HEK293T (cell line): ENCODE results near the gene TBC1D22A.

Experiments
- ARNT ChIP-seq: fragments of 450-650 bp; IDR thresholded peaks from 2 replicates; pipeline ENCODE4 v1.6.1; 2017; ENCODE audit warnings: mild to moderate bottlenecking
- BHLHE40 ChIP-seq: fragments of 450-650 bp; IDR thresholded peaks from 2 replicates; pipeline ENCODE4 v1.6.1; 2016; ENCODE audit warnings: mild to moderate bottlenecking, moderate library complexity, borderline replicate concordance
- FOXA1 ChIP-seq: fragments of 450-650 bp; IDR thresholded peaks from 2 replicates; pipeline ENCODE4 v1.6.1; 2016; ENCODE audit warnings: mild to moderate bottlenecking
- FOXK2 ChIP-seq: fragments of 450-650 bp; IDR thresholded peaks from 2 replicates; pipeline ENCODE4 v1.6.1; 2016; ENCODE audit warnings: mild to moderate bottlenecking
- FOXM1 ChIP-seq: fragments of 450-650 bp; IDR thresholded peaks from 2 replicates; pipeline ENCODE4 v1.6.1; 2017; ENCODE audit warnings: mild to moderate bottlenecking, borderline replicate concordance
- HDGF ChIP-seq: fragments of 450-650 bp; IDR thresholded peaks from 2 replicates; pipeline ENCODE4 v1.6.1; 2017; ENCODE audit warnings: antibody characterized with exemption, borderline replicate concordance
- LEF1 ChIP-seq: fragments of 450-650 bp; IDR thresholded peaks from 2 replicates; pipeline ENCODE4 v1.6.1; 2017; ENCODE audit warnings: mild to moderate bottlenecking, borderline replicate concordance
- NFRKB ChIP-seq: fragments of 450-650 bp; IDR thresholded peaks from 2 replicates; pipeline ENCODE4 v1.6.1; 2016; ENCODE audit warnings: mild to moderate bottlenecking, moderate library complexity
- PKNOX1 ChIP-seq: fragments of 450-650 bp; IDR thresholded peaks from 2 replicates; pipeline ENCODE4 v1.6.1; 2016
- SP1 ChIP-seq: fragments of 450-650 bp; IDR thresholded peaks from 2 replicates; pipeline ENCODE4 v1.6.1; 2017
- SUZ12 ChIP-seq: fragments of 450-650 bp; IDR thresholded peaks from 2 replicates; pipeline ENCODE4 v1.6.1; 2016; ENCODE audit warnings: mild to moderate bottlenecking
- TARDBP ChIP-seq: fragments of 450-650 bp; IDR thresholded peaks from 2 replicates; pipeline ENCODE4 v1.6.1; 2016
- ZNF384 ChIP-seq: fragments of 450-650 bp; IDR thresholded peaks from 2 replicates; pipeline ENCODE4 v1.6.1; 2016

GRCh38 chr22:47111626-47112581 is 349.5 kb downstream of the TBC1D22A start:
- TF ChIP-seq PKNOX1 (no peak), BHLHE40 (no peak), ARNT (no peak), ZNF384 (no peak), NFRKB (no peak), SUZ12 (no peak), LEF1 (no peak), FOXK2 (no peak), FOXM1 (no peak), FOXA1 (no peak), HDGF (no peak), SP1 (no peak), TARDBP (no peak)
